Adrenal gland (tissue), 12 donors: ENCODE results near the gene MECR. TPM values are rescaled to one million over a fixed set of nuclear protein-coding genes. Genes with fewer than 3 reads are reported as not detected.

Experiments used
- DNase-seq, 7 donors: peaks; one replicate each; pipeline ENCODE4 v3.0.0-alpha.2; 2019 to 2020
- H3K27ac ChIP-seq, 5 donors: fragments of 200-600 bp; sonication (generic) in 4 of 5; 1 replicate in 3 of 5; 2 replicates in 2 of 5; pipeline versions ENCODE4 v1.5.1 to v1.8.0; 2016 to 2020; ENCODE audit warnings: mild to moderate bottlenecking in 1 of 5
- H3K27me3 ChIP-seq: fragments of 200-600 bp; 2 replicates; pipeline ENCODE4 v1.8.0; 2021
- H3K36me3 ChIP-seq, 2 donors: fragments of 200-600 bp; replicated peaks in 1 of 2; 1 replicate in 1 of 2; 2 replicates in 1 of 2; pipeline versions ENCODE4 v1.5.1 to v1.8.0; 2018 to 2022
- H3K4me1 ChIP-seq, 2 donors: fragments of 200-600 bp; replicated peaks in 1 of 2; 1 replicate in 1 of 2; 2 replicates in 1 of 2; pipeline versions ENCODE4 v1.5.1 to v1.8.0; 2018 to 2021
- H3K4me3 ChIP-seq, 4 donors: fragments of 200-600 bp; sonication (generic) in 3 of 4; one replicate each; pipeline ENCODE4 v1.5.1; 2016 to 2018
- H3K9me3 ChIP-seq, 3 donors: fragments of 200-600 bp; sonication (generic) in 1 of 3; replicated peaks in 1 of 3; 1 replicate in 2 of 3; 2 replicates in 1 of 3; pipeline versions ENCODE4 v1.5.1 to v1.8.0; 2016 to 2021
- POLR2A ChIP-seq, 2 donors: fragments of 450-650 bp; IDR thresholded peaks; one replicate each; pipeline ENCODE4 v1.6.1; 2017; ENCODE audit warnings: antibody characterized with exemption in 2 of 2, mild to moderate bottlenecking in 2 of 2, moderate library complexity in 1 of 2
- WGBS, 4 donors: extraction: QIAGEN DNeasy Blood & Tissue Kit in 2 of 4; methylation state at CpG; one replicate each; pipeline versions ENCODE4 v1.1.5 to v1.1.7; 2013 to 2017; 5-methylcytosine and 5-hydroxymethylcytosine counted together
- intact Hi-C, 2 donors: fragments of 100-400 bp; cut with DNase I; formaldehyde crosslinking; loops; one replicate each; pipeline versions ENCODE4 v1.14.1 to v1.15.0; 2022 to 2023
- polyA plus RNA-seq, 3 donors: library from polyadenylated mRNA; stranded (reverse); fragments of 200-250 nt in 2 of 3; fragments of 350-450 nt in 1 of 3; fragmentation: Illumina TruSeq in 1 of 3; extraction: RNeasy Lipid Tissue Mini Kit (QIAGEN cat#74804) in 1 of 3; gene quantifications; one replicate each; pipeline ENCODE4 v1.2.3, GENCODE V29; 2013 to 2014
- total RNA-seq, 9 donors: library from RNA; depleted of rRNA in 4 of 9; stranded (reverse); fragments of >200 nt in 4 of 9; fragments of 120-200 nt in 1 of 9; fragmentation: NEBNext Ultra II Directional in 1 of 9; extraction: Animal tissue kit (Norgen Biotek cat#: 25700) in 1 of 9; gene quantifications; one replicate each; pipeline versions ENCODE4 v1.1.0 to v1.2.4, GENCODE V29; 2013 to 2023
- TF ChIP-seq, protein P1 (sequence below), 6 experiments: fragments of 450-650 bp in 4 of 6; fragments of 200-600 bp in 2 of 6; sonication (generic) in 1 of 6; IDR thresholded peaks; 1 replicate in 5 of 6; 2 replicates in 1 of 6; pipeline versions ENCODE4 v1.5.1 to v1.8.0; 2016 to 2021; ENCODE audit warnings: antibody characterized with exemption in 6 of 6, mild to moderate bottlenecking in 2 of 6, moderate library complexity in 1 of 6
- donor health status: healthy with polysubstance abuse.
- donor health status: Bipolar disorder and iron deficiency.
- donor health status: DM: yes; HTN: yes; CAD: no.
- donor health status: DM: no; HTN: no; CAD: no.
- donor health status: DM: no; HTN: no; CAD: no.
- donor health status: DM: yes; HTN: yes; CAD: no.

The MECR gene
- total and polyA plus RNA-seq, 12 donors = 26.1 to 53.1 (median 33.5) TPM

DNA sequence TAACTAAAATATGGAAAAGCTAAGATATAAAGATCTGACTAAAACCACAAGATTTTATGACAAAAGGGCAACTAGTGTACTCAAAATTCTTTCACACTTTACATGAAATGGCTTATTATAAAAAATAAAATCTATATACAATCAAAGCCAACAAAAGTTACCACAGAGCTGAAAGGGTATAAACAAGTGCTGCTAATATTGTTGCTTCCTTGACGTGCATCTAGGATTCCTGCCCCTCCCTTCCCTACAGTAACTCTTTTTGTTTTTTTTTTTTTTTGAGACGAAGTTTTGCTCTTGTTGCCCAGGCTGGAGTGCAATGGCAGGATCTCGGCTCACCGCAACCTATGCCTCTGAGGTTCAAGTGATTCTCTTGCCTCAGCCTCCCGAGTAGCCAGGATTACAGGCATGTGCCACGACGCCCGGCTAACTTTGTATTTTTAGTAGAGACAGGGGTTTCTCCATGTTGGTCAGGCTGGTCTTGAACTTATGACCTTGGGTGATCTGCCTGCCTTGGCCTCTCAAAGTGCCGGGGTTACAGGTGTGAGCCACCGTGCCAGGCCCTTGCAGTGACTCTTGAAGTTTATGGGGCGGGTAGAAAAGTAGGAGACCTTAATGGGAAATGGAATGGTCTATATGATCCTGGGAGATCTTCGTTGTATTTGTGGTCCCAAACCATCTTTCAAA is 53.6 kb downstream of the MECR start:
- intact Hi-C loops = no loop called here
- H3K27me3 ChIP-seq = no peaks in the 10 kb centered on the region
- no peaks in the 10 kb centered on the region for H3K9me3 ChIP-seq
- peaks cover 0 to 4% of the 10 kb centered on the region in 2 donors for H3K36me3 ChIP-seq
- peaks cover 25 to 50% of the 10 kb centered on the region in 2 donors for H3K4me1 ChIP-seq
- peak overlapping the region in 2 of 5 donors; percentile 7 to 46 for H3K27ac ChIP-seq
- 69 to 76% (median 72%) methylated on average over 12 of the region's 12 CpGs for WGBS, 4 donors
- no peak overlapping the region for H3K4me3 ChIP-seq
- no peak for TF ChIP-seq POLR2A (IDR thresholded peaks at IDR 0.05)
- TF ChIP-seq, protein P1, sequence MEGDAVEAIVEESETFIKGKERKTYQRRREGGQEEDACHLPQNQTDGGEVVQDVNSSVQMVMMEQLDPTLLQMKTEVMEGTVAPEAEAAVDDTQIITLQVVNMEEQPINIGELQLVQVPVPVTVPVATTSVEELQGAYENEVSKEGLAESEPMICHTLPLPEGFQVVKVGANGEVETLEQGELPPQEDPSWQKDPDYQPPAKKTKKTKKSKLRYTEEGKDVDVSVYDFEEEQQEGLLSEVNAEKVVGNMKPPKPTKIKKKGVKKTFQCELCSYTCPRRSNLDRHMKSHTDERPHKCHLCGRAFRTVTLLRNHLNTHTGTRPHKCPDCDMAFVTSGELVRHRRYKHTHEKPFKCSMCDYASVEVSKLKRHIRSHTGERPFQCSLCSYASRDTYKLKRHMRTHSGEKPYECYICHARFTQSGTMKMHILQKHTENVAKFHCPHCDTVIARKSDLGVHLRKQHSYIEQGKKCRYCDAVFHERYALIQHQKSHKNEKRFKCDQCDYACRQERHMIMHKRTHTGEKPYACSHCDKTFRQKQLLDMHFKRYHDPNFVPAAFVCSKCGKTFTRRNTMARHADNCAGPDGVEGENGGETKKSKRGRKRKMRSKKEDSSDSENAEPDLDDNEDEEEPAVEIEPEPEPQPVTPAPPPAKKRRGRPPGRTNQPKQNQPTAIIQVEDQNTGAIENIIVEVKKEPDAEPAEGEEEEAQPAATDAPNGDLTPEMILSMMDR (IDR thresholded peaks at IDR 0.05) = no peak
- peak in 1 of 7 donors; percentile 48 for DNase-seq

DNA sequence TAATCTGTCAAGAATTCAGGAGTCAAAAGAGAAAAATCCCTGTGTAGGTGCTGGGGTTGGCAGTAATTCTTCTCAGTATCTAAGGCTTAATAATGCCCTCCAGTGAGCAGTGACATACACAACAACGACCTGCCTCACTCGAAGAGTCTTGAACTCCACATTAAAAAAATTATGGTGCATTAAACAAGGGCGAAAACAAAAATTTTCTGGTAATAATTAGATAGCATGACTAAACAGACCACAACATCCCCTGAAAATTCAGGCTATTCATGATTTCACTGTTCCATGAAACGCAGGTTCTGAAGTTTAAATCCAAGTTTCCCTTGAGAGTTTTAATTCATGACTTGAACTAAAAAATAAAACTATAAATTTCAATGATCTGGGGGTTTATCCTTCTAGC is 54.2 kb downstream of the MECR start:
- Histone ChIP-seq H3K36me3 (peaks cover 0 to 4% of the 10 kb centered on the region in 2 donors), H3K4me1 (peaks cover 27 to 54% of the 10 kb centered on the region in 2 donors), H3K27me3 (no peaks in the 10 kb centered on the region), H3K9me3 (no peaks in the 10 kb centered on the region), H3K27ac (peak overlapping the region in 1 of 5 donors; percentile 7), H3K4me3 (no peak overlapping the region)
- DNase-seq = no peak
- 39 to 46% (median 43%) methylated on average over 4 of the region's 4 CpGs for WGBS, 4 donors
- TF ChIP-seq, protein P1 (IDR thresholded peaks at IDR 0.05) = no peak
- TF ChIP-seq POLR2A (IDR thresholded peaks at IDR 0.05) = no peak
- intact Hi-C loops = no loop called here

GRCh38 chr1:29172415-29172939 is 58.3 kb downstream of the MECR start:
- H3K4me3 ChIP-seq = no peak overlapping the region
- H3K9me3 ChIP-seq = no peaks in the 10 kb centered on the region
- peaks cover 0 to 12% of the 10 kb centered on the region in 2 donors for H3K36me3 ChIP-seq
- intact Hi-C loops = no loop called here
- H3K27ac ChIP-seq = no peak overlapping the region
- H3K4me1 ChIP-seq = peaks cover 15 to 52% of the 10 kb centered on the region in 2 donors
- H3K27me3 ChIP-seq = no peaks in the 10 kb centered on the region
- TF ChIP-seq, protein P1 (IDR thresholded peaks at IDR 0.05) = no peak
- TF ChIP-seq POLR2A (IDR thresholded peaks at IDR 0.05) = no peak
- peak in 1 of 7 donors; percentile 44 for DNase-seq
- 88 to 92% (median 91%) methylated on average over 4 to 8 of the region's 8 CpGs for WGBS, 4 donors

DNA sequence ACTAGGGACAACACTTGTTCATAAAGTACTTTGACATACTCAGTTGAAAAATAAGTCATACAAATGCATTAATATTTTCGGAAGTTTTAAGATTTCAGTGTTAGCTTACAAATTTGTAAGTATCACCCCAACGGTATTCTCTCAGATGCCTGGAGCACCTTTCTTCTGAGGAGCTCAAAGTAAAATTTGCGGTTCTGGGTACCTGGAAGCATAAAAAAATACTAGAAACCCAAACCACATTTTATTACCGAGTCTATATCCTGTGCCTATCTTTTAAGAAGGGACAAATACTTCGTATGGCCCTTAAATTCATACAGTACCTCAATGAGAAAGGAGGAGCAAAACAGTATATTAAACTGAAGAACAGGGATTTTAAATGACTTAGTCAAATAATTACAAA is 59.2 kb downstream of the MECR start:
- peaks cover 0 to 13% of the 10 kb centered on the region in 2 donors for H3K36me3 ChIP-seq
- DNase-seq = no peak
- 84 to 93% (median 88%) methylated on average over 5 of the region's 5 CpGs for WGBS, 4 donors
- TF ChIP-seq POLR2A (IDR thresholded peaks at IDR 0.05) = no peak
- TF ChIP-seq, protein P1 (IDR thresholded peaks at IDR 0.05) = no peak
- H3K9me3 ChIP-seq = no peaks in the 10 kb centered on the region
- no peak overlapping the region for H3K4me3 ChIP-seq
- no peak overlapping the region for H3K27ac ChIP-seq
- H3K27me3 ChIP-seq = no peaks in the 10 kb centered on the region
- H3K4me1 ChIP-seq = peaks cover 9 to 43% of the 10 kb centered on the region in 2 donors
- intact Hi-C loops = no loop called here
